Mesendoderm (in vitro differentiated cells): ENCODE data around the gene BRSK1.

Source experiments
- DNase-seq: peaks from one replicate; pipeline ENCODE4 v3.0.0; 2013
- H2AK5ac ChIP-seq: 2 replicates; pipeline ENCODE4 v1.6.1; 2013; ENCODE audit warnings: low read length, inconsistent platforms
- H2BK120ac ChIP-seq: 2 replicates; pipeline ENCODE4 v1.6.1; 2013; ENCODE audit warnings: low read depth, mild to moderate bottlenecking, low read length, moderate library complexity, mixed read lengths
- H2BK15ac ChIP-seq: replicated peaks from 2 replicates; pipeline ENCODE4 v1.6.1; 2013; ENCODE audit warnings: low read depth, mild to moderate bottlenecking, moderate library complexity
- H2BK5ac ChIP-seq: 2 replicates; pipeline ENCODE4 v1.6.1; 2013; ENCODE audit warnings: low read length, inconsistent platforms
- H3K18ac ChIP-seq: 2 replicates; pipeline ENCODE4 v1.6.1; 2013; ENCODE audit warnings: mild to moderate bottlenecking, low read length, mixed read lengths
- H3K23ac ChIP-seq: one replicate; pipeline ENCODE4 v1.6.1; 2013; ENCODE audit warnings: low read length
- H3K27ac ChIP-seq: 2 replicates; pipeline ENCODE4 v1.5.1; 2013; ENCODE audit warnings: low read depth, mild to moderate bottlenecking, inconsistent platforms, low read length, moderate library complexity
- H3K27me3 ChIP-seq: 2 replicates; pipeline ENCODE4 v1.6.1; 2013; ENCODE audit warnings: low read length, control low read depth, mild to moderate bottlenecking, inconsistent platforms; ENCODE audit not compliant: insufficient read depth, poor library complexity
- H3K36me3 ChIP-seq: 2 replicates; pipeline ENCODE4 v1.6.1; 2013; ENCODE audit warnings: low read length, inconsistent platforms; ENCODE audit not compliant: control insufficient read depth, insufficient read depth
- H3K4ac ChIP-seq: one replicate; pipeline ENCODE4 v1.6.1; 2013; ENCODE audit warnings: low read depth, mild to moderate bottlenecking, low read length, moderate library complexity
- H3K4me1 ChIP-seq: 2 replicates; pipeline ENCODE4 v1.6.1; 2013; ENCODE audit warnings: low read depth, low read length, inconsistent platforms; ENCODE audit not compliant: control insufficient read depth
- H3K4me2 ChIP-seq: 2 replicates; pipeline ENCODE4 v1.6.1; 2013; ENCODE audit warnings: low read length
- H3K4me3 ChIP-seq: 2 replicates; pipeline ENCODE4 v1.5.1; 2013; ENCODE audit warnings: mild to moderate bottlenecking, low read length
- H3K56ac ChIP-seq: one replicate; pipeline ENCODE4 v1.6.1; 2013; ENCODE audit warnings: low read length
- H3K79me1 ChIP-seq: 2 replicates; pipeline ENCODE4 v1.6.1; 2013; ENCODE audit warnings: low read length, inconsistent platforms
- H3K79me2 ChIP-seq: 2 replicates; pipeline ENCODE4 v1.6.1; 2013; ENCODE audit warnings: mild to moderate bottlenecking, low read length; ENCODE audit not compliant: control insufficient read depth, insufficient read depth
- H3K9ac ChIP-seq: 2 replicates; pipeline ENCODE4 v1.6.1; 2013; ENCODE audit warnings: low read length, inconsistent platforms
- H4K5ac ChIP-seq: one replicate; pipeline ENCODE4 v1.6.1; 2013; ENCODE audit warnings: low read length
- H4K8ac ChIP-seq: one replicate; pipeline ENCODE4 v1.6.1; 2013; ENCODE audit warnings: low read depth, mild to moderate bottlenecking, control low read depth, low read length, moderate library complexity
- whole genome bisulfite sequencing: extraction: QIAGEN DNeasy Blood & Tissue Kit; methylation state at CpG from one replicate; pipeline ENCODE4 v1.1.7; 2013; ENCODE audit warnings: low lambda C conversion rate, missing lambda C conversion rate; ENCODE audit not compliant: insufficient coverage; ENCODE audit errors: extremely low coverage; 5-methylcytosine and 5-hydroxymethylcytosine counted together

BRSK1 gene

DNA sequence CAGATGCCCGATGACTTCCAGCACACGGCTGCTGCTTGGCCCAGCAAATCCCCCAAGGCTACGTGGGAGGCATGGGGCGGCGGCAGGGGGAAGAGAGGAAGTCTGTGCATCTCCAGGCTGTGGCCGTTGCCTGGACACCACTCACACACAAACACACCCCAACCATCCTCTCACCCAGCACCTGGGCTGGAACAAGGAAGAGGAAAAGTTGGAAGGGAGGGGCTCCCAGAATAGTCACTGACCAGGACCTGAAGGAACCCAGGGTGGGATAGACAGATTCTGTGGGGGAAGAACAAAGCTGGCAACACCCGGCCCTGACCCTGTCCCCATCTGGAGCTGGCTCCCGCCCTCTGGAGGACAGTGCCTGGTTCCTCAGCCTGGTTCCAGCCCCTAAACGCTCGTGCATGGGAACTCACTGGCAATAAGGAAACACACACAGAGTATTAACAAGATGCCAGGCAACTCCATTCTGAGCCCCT, 36.1 kb upstream of the BRSK1 start:
- Histone ChIP-seq H3K79me2 (peaks cover 33% of the 10 kb centered on the region), H3K18ac (no peak overlapping the region), H3K79me1 (peaks cover 40% of the 10 kb centered on the region), H3K4me2 (no peak overlapping the region), H2BK15ac (no peak overlapping the region), H2BK120ac (no peak overlapping the region), H3K27ac (no peak overlapping the region), H3K9ac (no peak overlapping the region), H4K5ac (no peak overlapping the region), H3K36me3 (peaks cover 11% of the 10 kb centered on the region), H3K4ac (no peak overlapping the region), H3K23ac (no peak overlapping the region), H2AK5ac (no peak overlapping the region), H3K4me1 (no peaks in the 10 kb centered on the region), H2BK5ac (no peak overlapping the region), H3K27me3 (no peaks in the 10 kb centered on the region), H4K8ac (no peak overlapping the region), H3K56ac (no peak overlapping the region), H3K4me3 (no peak overlapping the region)
- no CpG with 5 or more reads among the region's 10 CpGs for whole genome bisulfite sequencing
- peak; percentile 54 for DNase-seq

- no peak overlapping the region for H3K27ac ChIP-seq
- DNase-seq: no peak
- no peaks in the 10 kb centered on the region for H3K4me1 ChIP-seq
- no peak overlapping the region for H2BK120ac ChIP-seq
- H2AK5ac ChIP-seq: no peak overlapping the region
- H3K36me3 ChIP-seq: peaks cover 11% of the 10 kb centered on the region
- H4K8ac ChIP-seq: no peak overlapping the region
- H3K27me3 ChIP-seq: no peaks in the 10 kb centered on the region
- WGBS: no CpG with 5 or more reads among the region's 10 CpGs
- no peak overlapping the region for H3K4me2 ChIP-seq
- H3K4me3 ChIP-seq: no peak overlapping the region
- no peak overlapping the region for H3K9ac ChIP-seq
- no peak overlapping the region for H2BK5ac ChIP-seq
- H3K23ac ChIP-seq: no peak overlapping the region
- H3K18ac ChIP-seq: no peak overlapping the region
- no peak overlapping the region for H2BK15ac ChIP-seq
- H3K79me2 ChIP-seq: peaks cover 38% of the 10 kb centered on the region
- H3K56ac ChIP-seq: no peak overlapping the region
- H3K79me1 ChIP-seq: peaks cover 40% of the 10 kb centered on the region
- H4K5ac ChIP-seq: no peak overlapping the region
- no peak overlapping the region for H3K4ac ChIP-seq
Observed at GRCh38 chr19:55248166-55248675, 35.6 kb upstream of the BRSK1 start.

DNA sequence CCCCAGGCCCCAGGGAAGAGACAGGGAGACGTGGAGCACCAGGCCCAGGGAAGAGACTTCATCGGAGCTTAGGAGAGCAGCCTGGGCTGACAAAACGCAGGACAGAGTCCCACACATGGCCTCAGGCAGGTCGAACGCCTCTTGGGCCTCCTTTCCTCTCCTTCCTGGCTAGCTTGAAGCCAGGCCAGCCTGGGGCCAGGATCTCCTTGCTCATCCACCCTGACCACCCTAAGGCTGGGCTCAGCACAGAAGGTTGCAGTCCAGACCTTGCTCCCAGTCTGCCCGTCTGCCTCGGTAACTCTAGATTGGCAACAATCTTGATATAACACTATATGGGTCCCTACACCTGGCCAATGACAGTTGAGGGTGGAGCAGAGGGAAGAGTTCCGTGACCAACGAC, 35.1 kb upstream of the BRSK1 start:
- H2AK5ac ChIP-seq: no peak overlapping the region
- H3K4me2 ChIP-seq: no peak overlapping the region
- DNase-seq: no peak
- H3K4me1 ChIP-seq: no peaks in the 10 kb centered on the region
- no peak overlapping the region for H4K5ac ChIP-seq
- no peaks in the 10 kb centered on the region for H3K27me3 ChIP-seq
- no peak overlapping the region for H3K23ac ChIP-seq
- H3K79me1 ChIP-seq: peaks cover 40% of the 10 kb centered on the region
- no peak overlapping the region for H3K56ac ChIP-seq
- no peak overlapping the region for H3K27ac ChIP-seq
- no peak overlapping the region for H3K4ac ChIP-seq
- WGBS: no CpG with 5 or more reads among the region's 9 CpGs
- no peak overlapping the region for H4K8ac ChIP-seq
- H2BK15ac ChIP-seq: no peak overlapping the region
- no peak overlapping the region for H3K18ac ChIP-seq
- H3K36me3 ChIP-seq: peaks cover 11% of the 10 kb centered on the region
- no peak overlapping the region for H2BK120ac ChIP-seq
- H3K4me3 ChIP-seq: no peak overlapping the region
- H2BK5ac ChIP-seq: no peak overlapping the region
- peaks cover 43% of the 10 kb centered on the region for H3K79me2 ChIP-seq
- no peak overlapping the region for H3K9ac ChIP-seq

GRCh38 chr19:55249841-55250240, 34.0 kb upstream of the BRSK1 start:
- Histone ChIP-seq H2BK5ac (no peak overlapping the region), H3K4me3 (no peak overlapping the region), H3K9ac (no peak overlapping the region), H3K79me1 (peaks cover 46% of the 10 kb centered on the region), H3K36me3 (peaks cover 5% of the 10 kb centered on the region), H3K27me3 (no peaks in the 10 kb centered on the region), H2AK5ac (no peak overlapping the region), H3K79me2 (peaks cover 54% of the 10 kb centered on the region), H3K4me2 (no peak overlapping the region), H4K8ac (no peak overlapping the region), H3K23ac (no peak overlapping the region), H3K56ac (no peak overlapping the region), H3K4ac (no peak overlapping the region), H3K27ac (no peak overlapping the region), H4K5ac (no peak overlapping the region), H3K4me1 (no peaks in the 10 kb centered on the region), H3K18ac (no peak overlapping the region), H2BK15ac (no peak overlapping the region), H2BK120ac (no peak overlapping the region)
- no peak for DNase-seq
- WGBS: no CpG with 5 or more reads among the region's 11 CpGs

- H4K8ac ChIP-seq: no peak overlapping the region
- peaks cover 51% of the 10 kb centered on the region for H3K79me1 ChIP-seq
- H2BK5ac ChIP-seq: no peak overlapping the region
- H3K4me1 ChIP-seq: no peaks in the 10 kb centered on the region
- H3K18ac ChIP-seq: no peak overlapping the region
- H2BK120ac ChIP-seq: no peak overlapping the region
- no peak overlapping the region for H3K4me2 ChIP-seq
- no peak overlapping the region for H3K9ac ChIP-seq
- no peak overlapping the region for H3K23ac ChIP-seq
- no peak overlapping the region for H3K4me3 ChIP-seq
- no peak for DNase-seq
- H3K27ac ChIP-seq: no peak overlapping the region
- no peak overlapping the region for H3K4ac ChIP-seq
- H3K79me2 ChIP-seq: peaks cover 60% of the 10 kb centered on the region
- H3K36me3 ChIP-seq: peaks cover 5% of the 10 kb centered on the region
- no peak overlapping the region for H2AK5ac ChIP-seq
- no CpG with 5 or more reads among the region's 18 CpGs for WGBS
- no peak overlapping the region for H2BK15ac ChIP-seq
- H3K56ac ChIP-seq: no peak overlapping the region
- no peak overlapping the region for H4K5ac ChIP-seq
- H3K27me3 ChIP-seq: no peaks in the 10 kb centered on the region
Observed at GRCh38 chr19:55250262-55251036, 33.3 kb upstream of the BRSK1 start.
